ENCODE measurements around the gene NDUFS7.

The NDUFS7 gene

GRCh38 chr19:1431759-1432506 is 48.2 kb downstream of the NDUFS7 start:
- no peak overlapping the region for H3K4me3 ChIP-seq
- TF ChIP-seq, protein P1, sequence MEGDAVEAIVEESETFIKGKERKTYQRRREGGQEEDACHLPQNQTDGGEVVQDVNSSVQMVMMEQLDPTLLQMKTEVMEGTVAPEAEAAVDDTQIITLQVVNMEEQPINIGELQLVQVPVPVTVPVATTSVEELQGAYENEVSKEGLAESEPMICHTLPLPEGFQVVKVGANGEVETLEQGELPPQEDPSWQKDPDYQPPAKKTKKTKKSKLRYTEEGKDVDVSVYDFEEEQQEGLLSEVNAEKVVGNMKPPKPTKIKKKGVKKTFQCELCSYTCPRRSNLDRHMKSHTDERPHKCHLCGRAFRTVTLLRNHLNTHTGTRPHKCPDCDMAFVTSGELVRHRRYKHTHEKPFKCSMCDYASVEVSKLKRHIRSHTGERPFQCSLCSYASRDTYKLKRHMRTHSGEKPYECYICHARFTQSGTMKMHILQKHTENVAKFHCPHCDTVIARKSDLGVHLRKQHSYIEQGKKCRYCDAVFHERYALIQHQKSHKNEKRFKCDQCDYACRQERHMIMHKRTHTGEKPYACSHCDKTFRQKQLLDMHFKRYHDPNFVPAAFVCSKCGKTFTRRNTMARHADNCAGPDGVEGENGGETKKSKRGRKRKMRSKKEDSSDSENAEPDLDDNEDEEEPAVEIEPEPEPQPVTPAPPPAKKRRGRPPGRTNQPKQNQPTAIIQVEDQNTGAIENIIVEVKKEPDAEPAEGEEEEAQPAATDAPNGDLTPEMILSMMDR (IDR thresholded peaks at IDR 0.05), result no peak

DNA sequence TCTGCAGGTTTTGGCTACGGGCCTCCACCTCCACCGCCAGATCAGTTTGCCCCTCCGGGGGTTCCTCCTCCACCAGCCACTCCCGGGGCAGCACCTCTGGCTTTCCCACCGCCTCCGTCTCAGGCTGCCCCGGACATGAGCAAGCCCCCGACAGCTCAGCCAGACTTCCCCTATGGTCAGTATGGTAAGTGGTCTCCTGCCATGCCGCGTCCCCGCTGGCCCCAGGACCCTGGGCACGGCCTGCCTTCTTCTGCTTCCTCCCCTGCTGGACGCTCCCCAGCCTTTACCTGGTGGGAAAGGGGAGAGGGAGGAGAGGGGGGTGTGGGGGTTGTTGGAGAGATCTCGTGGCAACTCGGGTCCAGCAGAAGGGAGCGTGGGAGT is 48.8 kb downstream of the NDUFS7 start:
- no peak for DNase-seq (ENCODE audit: low spot score)
- TF ChIP-seq, protein P1 (IDR thresholded peaks at IDR 0.05), result no peak
- H3K27ac ChIP-seq, result no peak overlapping the region
- no peak overlapping the region for H3K4me3 ChIP-seq

More at GRCh38 chr19:1431759-1432506, 48.2 kb downstream of the NDUFS7 start:
- no peak overlapping the region for H3K27ac ChIP-seq
- DNase-seq (ENCODE audit: low spot score), result no peak

DNA sequence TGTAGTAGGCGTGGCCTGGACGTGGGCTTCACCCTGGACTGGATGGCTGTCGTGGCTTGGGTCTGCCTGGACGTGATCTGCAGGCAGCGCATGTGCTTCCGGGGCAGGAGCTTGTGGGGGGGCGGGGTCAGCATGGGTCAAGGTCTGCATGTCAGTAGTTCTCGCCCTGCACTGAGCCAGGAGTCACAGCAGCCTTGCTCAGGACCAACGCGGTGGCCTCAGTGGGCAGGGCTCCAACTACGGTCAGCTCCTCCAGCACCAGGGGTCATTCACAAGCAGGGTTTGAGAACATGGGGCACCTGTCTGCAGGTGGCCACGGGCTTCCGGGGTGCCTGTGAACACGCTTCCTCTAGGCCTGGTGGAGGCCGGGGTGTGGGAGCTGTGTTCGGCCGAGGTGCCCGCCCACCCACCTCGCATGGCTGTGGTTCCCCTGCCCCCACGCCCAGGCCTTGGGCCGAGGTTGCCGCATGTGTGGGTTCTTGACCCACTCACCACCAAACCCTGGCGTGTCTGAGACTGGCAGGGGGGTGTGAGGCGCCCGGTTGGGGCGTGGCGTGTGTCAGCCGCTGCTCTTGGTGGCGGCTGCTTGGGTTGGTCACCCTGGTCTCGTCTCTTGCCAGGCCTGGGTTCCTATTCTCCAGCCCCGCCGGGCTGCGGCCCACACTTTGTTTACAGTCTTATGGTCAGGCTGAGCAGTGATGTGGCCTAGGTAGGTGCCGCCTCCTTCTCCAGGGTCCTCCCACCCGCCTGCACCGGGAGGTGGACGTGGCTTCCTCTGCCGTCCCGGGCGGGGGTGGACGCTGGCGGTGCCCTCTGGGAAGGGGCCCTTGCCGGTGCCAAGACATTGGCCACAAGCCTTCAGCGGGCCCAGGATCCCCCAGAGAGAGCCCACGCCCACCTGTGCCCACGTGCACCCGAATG is 49.7 kb downstream of the NDUFS7 start:
- H3K27ac ChIP-seq, result no peak overlapping the region
- H3K4me3 ChIP-seq, result no peak overlapping the region
- DNase-seq (ENCODE audit: low spot score), result no peak
- TF ChIP-seq, protein P1 (IDR thresholded peaks at IDR 0.05), result no peak

DNA sequence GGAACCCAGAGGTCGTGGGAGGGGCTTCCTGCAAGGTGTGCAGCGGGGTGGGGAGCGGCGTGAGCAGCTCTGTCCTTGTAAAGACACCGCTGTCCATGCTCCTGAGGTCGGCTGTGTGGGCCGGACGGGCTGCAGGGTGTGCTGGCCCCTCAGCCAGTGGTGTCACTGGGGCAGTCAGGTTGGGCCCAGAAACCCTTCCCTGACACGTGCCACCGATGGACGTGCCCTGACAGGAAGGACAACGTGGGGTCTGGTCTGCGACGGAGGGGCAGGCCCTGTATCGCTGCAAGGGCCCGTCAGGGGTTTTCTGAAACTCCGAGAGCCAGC is 50.3 kb downstream of the NDUFS7 start:
- TF ChIP-seq, protein P1 (IDR thresholded peaks at IDR 0.05), result no peak
- Histone ChIP-seq H3K27ac (no peak overlapping the region), H3K4me3 (no peak overlapping the region)
- no peak for DNase-seq (ENCODE audit: low spot score)

- no peak for DNase-seq (ENCODE audit: low spot score)
- no peak overlapping the region for H3K27ac ChIP-seq
- TF ChIP-seq, protein P1 (IDR thresholded peaks at IDR 0.05), result no peak
- H3K4me3 ChIP-seq, result no peak overlapping the region
These were observed 50.9 kb downstream of the NDUFS7 start for GRCh38 chr19:1434577-1435060.

- H3K4me3 ChIP-seq, result no peak overlapping the region
- no peak overlapping the region for H3K27ac ChIP-seq
- no peak for DNase-seq (ENCODE audit: low spot score)
- TF ChIP-seq, protein P1 (IDR thresholded peaks at IDR 0.05), result no peak
These were observed 51.8 kb downstream of the NDUFS7 start for GRCh38 chr19:1435378-1435989.

All from coronary artery (tissue), 2 donors.